ENCODE results near the gene KCNC4.

DNA sequence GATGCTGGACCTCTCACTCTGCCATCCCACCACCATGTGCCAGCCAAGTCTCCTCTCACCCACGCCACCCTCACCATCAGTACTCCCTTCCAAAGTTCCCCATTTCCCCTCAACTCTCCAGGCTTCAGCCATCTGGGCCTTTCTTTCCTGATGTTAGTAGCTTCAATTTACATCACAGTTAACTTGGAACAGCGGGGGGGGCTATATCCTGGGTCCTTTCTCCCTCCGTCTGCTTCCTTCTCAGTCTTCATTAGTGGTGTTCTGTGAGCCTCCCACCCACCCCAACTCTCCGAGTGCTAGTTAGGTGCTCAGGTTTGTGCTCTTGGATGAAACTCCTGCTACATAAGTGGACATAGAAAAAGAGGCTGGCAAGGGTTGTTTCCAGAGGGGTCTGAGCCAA lies 31.9 kb downstream of the KCNC4 start:
- TF ChIP-seq POLR2A (IDR thresholded peaks at IDR 0.05): no peak
- TF ChIP-seq, protein P1, sequence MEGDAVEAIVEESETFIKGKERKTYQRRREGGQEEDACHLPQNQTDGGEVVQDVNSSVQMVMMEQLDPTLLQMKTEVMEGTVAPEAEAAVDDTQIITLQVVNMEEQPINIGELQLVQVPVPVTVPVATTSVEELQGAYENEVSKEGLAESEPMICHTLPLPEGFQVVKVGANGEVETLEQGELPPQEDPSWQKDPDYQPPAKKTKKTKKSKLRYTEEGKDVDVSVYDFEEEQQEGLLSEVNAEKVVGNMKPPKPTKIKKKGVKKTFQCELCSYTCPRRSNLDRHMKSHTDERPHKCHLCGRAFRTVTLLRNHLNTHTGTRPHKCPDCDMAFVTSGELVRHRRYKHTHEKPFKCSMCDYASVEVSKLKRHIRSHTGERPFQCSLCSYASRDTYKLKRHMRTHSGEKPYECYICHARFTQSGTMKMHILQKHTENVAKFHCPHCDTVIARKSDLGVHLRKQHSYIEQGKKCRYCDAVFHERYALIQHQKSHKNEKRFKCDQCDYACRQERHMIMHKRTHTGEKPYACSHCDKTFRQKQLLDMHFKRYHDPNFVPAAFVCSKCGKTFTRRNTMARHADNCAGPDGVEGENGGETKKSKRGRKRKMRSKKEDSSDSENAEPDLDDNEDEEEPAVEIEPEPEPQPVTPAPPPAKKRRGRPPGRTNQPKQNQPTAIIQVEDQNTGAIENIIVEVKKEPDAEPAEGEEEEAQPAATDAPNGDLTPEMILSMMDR (IDR thresholded peaks at IDR 0.05): no peak

All from thyroid gland (tissue), 4 donors.